OCI-LY7 (cell line): ENCODE measurements around the gene DCLK3. TPM values are rescaled to one million over a fixed set of nuclear protein-coding genes. Genes with fewer than 3 reads are reported as not detected.

ENCODE experiments used
- BruUV-seq: library from RNA; stranded (reverse); fragments of 400-500 nt; replicated peaks from 2 replicates; lab custom pipeline; 2021; lab: Mats Ljungman, UMichigan
- CTCF ChIA-PET: fragments of 300-600 bp; sonication (Branson Sonifier 250); formaldehyde crosslinking; loops from one replicate; lab custom pipeline; 2022; ENCODE audit warnings: antibody characterized with exemption; ENCODE audit not compliant: unreplicated experiment; lab: Charles Lee
- POLR2A ChIA-PET: fragments of 300-600 bp; sonication (Branson Sonifier 250); formaldehyde crosslinking; loops from one replicate; lab custom pipeline; 2022; ENCODE audit warnings: antibody characterized with exemption; lab: Charles Lee
- DNase-seq: peaks from one replicate; pipeline ENCODE4 v3.0.0-alpha.2; 2015; ENCODE audit warnings: low spot score
- H2AFZ ChIP-seq: fragments of 200-600 bp; sonication (generic), shearing (Covaris generic); 2 replicates; pipeline ENCODE4 v1.6.1; 2014; ENCODE audit warnings: mild to moderate bottlenecking, antibody characterized with exemption, low read length, moderate library complexity
- H3K27ac ChIP-seq: fragments of 200-600 bp; sonication (generic); 2 replicates; pipeline ENCODE4 v1.5.1; 2014; ENCODE audit warnings: mixed run types, low read depth, mild to moderate bottlenecking, moderate library complexity, low read length, inconsistent platforms; ENCODE audit not compliant: poor library complexity, severe bottlenecking
- H3K36me3 ChIP-seq: fragments of 200-600 bp; sonication (generic); 2 replicates; pipeline ENCODE4 v1.6.1; 2014; ENCODE audit warnings: mild to moderate bottlenecking, antibody characterized with exemption, low read length, moderate library complexity, mixed read lengths; ENCODE audit not compliant: insufficient read depth
- H3K4me1 ChIP-seq: fragments of 200-600 bp; sonication (generic); 2 replicates; pipeline ENCODE4 v1.5.1; 2014; ENCODE audit warnings: mild to moderate bottlenecking, low read length; ENCODE audit not compliant: insufficient read depth, poor library complexity, severe bottlenecking
- H3K4me2 ChIP-seq: fragments of 200-600 bp; sonication (generic); 2 replicates; pipeline ENCODE4 v1.6.1; 2014; ENCODE audit warnings: mild to moderate bottlenecking, low read length
- H3K4me3 ChIP-seq: fragments of 200-600 bp; sonication (generic); 2 replicates; pipeline ENCODE4 v1.5.1; 2014; ENCODE audit warnings: mild to moderate bottlenecking, low read depth, low read length; ENCODE audit not compliant: poor library complexity, severe bottlenecking
- H3K79me2 ChIP-seq: fragments of 200-600 bp; sonication (generic); 2 replicates; pipeline ENCODE4 v1.6.1; 2016; ENCODE audit warnings: low read depth, mild to moderate bottlenecking, low read length, moderate library complexity, mixed read lengths; ENCODE audit not compliant: insufficient read depth
- H3K9me2 ChIP-seq: fragments of 200-600 bp; sonication (generic); 2 replicates; pipeline ENCODE4 v1.6.1; 2016; ENCODE audit warnings: mild to moderate bottlenecking, low read length, mixed read lengths; ENCODE audit not compliant: insufficient read depth
- H3K9me3 ChIP-seq: fragments of 200-600 bp; sonication (generic); 2 replicates; pipeline ENCODE4 v1.6.1; 2014; ENCODE audit warnings: mild to moderate bottlenecking, mixed run types, low read length, mixed read lengths
- H4K20me1 ChIP-seq: fragments of 200-600 bp; sonication (generic); 2 replicates; pipeline ENCODE4 v1.6.1; 2014; ENCODE audit warnings: mild to moderate bottlenecking, antibody characterized with exemption, low read length, moderate library complexity, mixed read lengths; ENCODE audit not compliant: insufficient read depth
- CTCF ChIP-seq: fragments of 200-600 bp; sonication (generic); conservative IDR thresholded peaks from 2 replicates; pipeline ENCODE4 v1.5.1; 2014; ENCODE audit warnings: mild to moderate bottlenecking, antibody characterized with exemption, low read length, moderate library complexity, mixed read lengths
- EZH2phosphoT487 ChIP-seq: fragments of 200-600 bp; sonication (generic); IDR thresholded peaks from 2 replicates; pipeline ENCODE4 v1.6.1; 2018; ENCODE audit warnings: low read depth, borderline replicate concordance, mild to moderate bottlenecking, mixed run types, antibody characterized with exemption, low read length, moderate library complexity, mixed read lengths
- intact Hi-C: fragments of 100-400 bp; cut with micrococcal nuclease; formaldehyde crosslinking; loops from one replicate; pipeline ENCODE4 v1.10.0; 2022; ENCODE audit not compliant: unreplicated experiment
- total RNA-seq, 2 experiments: library from RNA; depleted of rRNA in 1 of 2; stranded (reverse); fragments of >200 nt in 1 of 2; shearing (Covaris generic) in 1 of 2; gene quantifications; 2 replicates each; pipeline ENCODE4 v1.2.3, GENCODE V29; 2014 to 2022

Gene DCLK3
- total RNA-seq, 2 experiments from 2014 or later = not detected

GRCh38 chr3:36714343-36715086 lies 49.8 kb downstream of the DCLK3 start:
- ChIA-PET POLR2A (interaction anchor here (0.6 kb wide), 1 partner anchor 1023 kb away, joined by 5 read pairs; no protein-coding TSS in a partner anchor), CTCF (no interaction called here)
- H3K27ac ChIP-seq = no peak overlapping the region
- no peaks in the 10 kb centered on the region for H3K4me1 ChIP-seq
- H3K4me2 ChIP-seq = no peak overlapping the region
- no peaks in the 10 kb centered on the region for H3K9me3 ChIP-seq
- no peaks in the 10 kb centered on the region for H4K20me1 ChIP-seq
- no peak overlapping the region for H2AFZ ChIP-seq
- H3K4me3 ChIP-seq = no peak overlapping the region
- H3K9me2 ChIP-seq = no peaks in the 10 kb centered on the region
- no peak for DNase-seq
- TF ChIP-seq EZH2phosphoT487 (no peak), CTCF (no peak)
- H3K79me2 ChIP-seq = no peaks in the 10 kb centered on the region
- no TSS peak for BruUV-seq
- no peaks in the 10 kb centered on the region for H3K36me3 ChIP-seq
- intact Hi-C loops = no loop called here

- Histone ChIP-seq H3K9me3 (no peaks in the 10 kb centered on the region), H2AFZ (no peak overlapping the region), H3K4me3 (no peak overlapping the region), H3K9me2 (no peaks in the 10 kb centered on the region), H3K36me3 (no peaks in the 10 kb centered on the region), H3K4me1 (no peaks in the 10 kb centered on the region), H3K79me2 (no peaks in the 10 kb centered on the region), H3K27ac (no peak overlapping the region), H4K20me1 (no peaks in the 10 kb centered on the region), H3K4me2 (no peak overlapping the region)
- DNase-seq = no peak
- POLR2A ChIA-PET = no interaction called here
- TF ChIP-seq CTCF (no peak), EZH2phosphoT487 (no peak)
- BruUV-seq = no TSS peak
- CTCF ChIA-PET = no interaction called here
- intact Hi-C loops = no loop called here
Observed at GRCh38 chr3:36713904-36714303, 50.4 kb downstream of the DCLK3 start.

GRCh38 chr3:36710606-36711005 lies 53.7 kb downstream of the DCLK3 start:
- H3K36me3 ChIP-seq = no peaks in the 10 kb centered on the region
- no peak overlapping the region for H3K27ac ChIP-seq
- H3K9me2 ChIP-seq = no peaks in the 10 kb centered on the region
- H3K9me3 ChIP-seq = no peaks in the 10 kb centered on the region
- intact Hi-C loops = no loop called here
- H4K20me1 ChIP-seq = no peaks in the 10 kb centered on the region
- H3K4me1 ChIP-seq = no peaks in the 10 kb centered on the region
- ChIA-PET POLR2A (interaction anchor here (0.9 kb wide), 1 partner anchor 9 kb away, joined by 3 read pairs; no protein-coding TSS in a partner anchor), CTCF (no interaction called here)
- no peaks in the 10 kb centered on the region for H3K79me2 ChIP-seq
- no peak overlapping the region for H2AFZ ChIP-seq
- BruUV-seq = no TSS peak
- TF ChIP-seq EZH2phosphoT487 (no peak), CTCF (no peak)
- no peak overlapping the region for H3K4me2 ChIP-seq
- DNase-seq = no peak
- no peak overlapping the region for H3K4me3 ChIP-seq
